GM21576 (cell line): Measurements from ENCODE around the gene MTNR1A.

ENCODE experiments used
- ATAC-seq: cut with Tn5 transposase; IDR thresholded peaks from one replicate; pipeline ENCODE4 v1.9.1; 2021; ENCODE audit warnings: mild to moderate bottlenecking, moderate library complexity; ENCODE audit not compliant: unreplicated experiment

MTNR1A gene

DNA sequence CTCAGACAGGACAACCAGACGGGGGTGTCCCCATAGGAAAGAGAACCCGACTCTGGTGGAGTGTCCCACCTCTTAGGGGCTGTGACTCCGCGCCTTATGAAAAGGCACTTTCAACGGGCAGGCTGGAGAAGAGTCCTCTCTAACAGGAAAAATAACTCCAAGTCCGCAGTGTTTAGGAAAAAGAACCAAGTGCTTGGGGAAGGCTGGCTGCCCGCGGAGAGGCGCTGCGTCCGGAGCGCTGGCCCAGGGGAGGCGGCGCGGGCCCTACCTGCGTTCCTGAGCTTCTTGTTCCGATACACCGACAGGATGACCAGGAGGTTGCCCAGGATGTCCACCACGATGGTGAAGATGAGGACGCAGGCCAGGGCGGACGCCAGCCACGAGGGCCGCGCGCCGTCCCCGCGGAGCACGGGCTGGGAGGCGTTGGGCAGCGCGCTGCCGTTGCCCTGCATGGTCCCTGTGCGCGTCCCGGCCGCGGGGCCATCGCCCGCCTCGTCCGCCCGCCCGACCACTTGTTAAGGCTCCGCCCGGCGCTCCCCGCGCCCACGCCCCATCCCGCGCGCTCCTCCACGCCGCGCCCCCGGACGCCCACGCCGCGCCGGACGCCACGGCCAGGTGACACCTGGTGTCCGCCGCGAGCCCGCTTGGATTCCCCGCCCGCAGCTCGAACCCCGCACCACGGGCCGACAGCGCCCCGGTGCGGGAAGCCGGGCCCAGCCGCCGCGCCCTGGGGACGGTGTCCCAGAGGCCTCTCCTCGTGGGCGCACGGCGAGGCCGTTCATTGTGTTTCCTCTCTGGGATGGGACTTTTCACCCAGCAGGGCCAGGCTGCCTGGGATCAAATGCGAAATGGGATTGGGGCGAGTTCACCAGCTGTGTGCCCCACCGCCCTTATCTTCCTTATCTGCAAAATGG is at the start of gene MTNR1A:
TSS of gene MTNR1A (minus strand) at position 654 of the 914 bp plus-strand sequence. CDS start at position 452, 202 bp downstream.
- ATAC-seq: no peak

DNA sequence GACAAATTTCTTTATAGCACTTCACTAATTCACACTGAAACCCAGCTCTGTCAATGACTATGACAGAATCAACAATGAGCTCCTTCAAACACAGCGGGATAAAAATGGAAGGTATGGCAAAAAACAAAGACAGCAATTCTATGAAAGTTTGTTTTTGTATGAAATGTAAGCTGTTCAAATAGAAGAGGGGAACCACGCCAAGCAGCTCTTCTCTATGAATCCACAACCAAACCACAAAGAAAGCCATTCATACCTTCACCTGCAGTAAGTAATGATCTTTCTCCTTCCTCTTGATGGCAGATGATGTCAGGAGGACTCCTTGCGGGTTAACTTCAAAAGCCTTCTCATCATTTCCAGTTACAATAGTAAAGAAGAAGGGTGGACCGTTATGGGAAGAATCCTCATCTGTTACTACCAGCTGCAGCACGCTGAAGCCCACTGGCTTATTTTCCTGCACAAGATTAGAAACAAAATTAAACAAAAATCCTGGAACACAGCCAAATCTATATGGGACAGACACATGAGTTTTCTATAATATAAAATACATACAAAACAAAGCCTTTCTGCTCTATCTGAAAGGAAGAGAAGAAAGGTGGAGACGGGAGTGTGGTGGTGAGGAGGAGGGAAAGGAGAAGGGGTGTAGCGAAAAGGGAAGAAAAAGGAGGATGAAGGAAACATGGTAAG is 48.9 kb upstream of the MTNR1A start:
- ATAC-seq: no peak

DNA sequence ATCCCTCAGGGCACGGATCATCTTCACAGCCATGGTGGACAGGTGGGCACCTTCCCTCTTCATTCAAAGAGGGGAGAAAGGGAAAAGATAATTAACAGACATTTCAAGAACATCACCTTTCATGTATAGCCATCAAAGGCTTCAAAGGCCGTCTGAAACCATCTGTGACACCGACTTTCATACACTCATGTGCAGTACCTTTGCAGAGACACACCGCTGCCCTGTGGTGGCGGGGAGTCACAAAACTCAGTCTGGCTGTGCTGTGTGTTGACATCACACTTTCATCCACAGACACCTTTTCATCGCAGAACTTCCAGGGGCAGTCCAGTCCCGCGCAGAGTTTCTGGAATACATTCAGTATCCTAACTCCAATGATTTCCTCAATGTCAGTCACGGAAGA is 47.6 kb upstream of the MTNR1A start:
- ATAC-seq: no peak

DNA sequence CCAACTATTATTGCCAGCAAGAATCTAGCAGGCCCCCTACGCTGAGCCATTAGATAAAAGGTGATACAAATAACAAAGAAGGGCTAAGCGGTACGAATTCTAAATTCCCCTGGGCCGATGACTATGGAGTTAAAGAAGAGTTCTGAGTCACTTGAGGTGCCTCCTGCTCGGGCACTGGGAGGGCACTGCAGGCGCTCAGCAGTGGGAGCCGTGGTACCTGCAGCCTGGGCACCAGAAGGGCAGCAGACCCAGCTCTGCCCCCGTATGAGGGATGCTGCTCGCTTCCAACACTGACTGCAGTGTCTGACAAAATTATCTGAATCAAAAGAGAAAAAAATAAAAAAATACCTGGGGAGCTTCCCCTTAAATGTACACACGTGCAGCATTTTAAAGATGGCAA is 44.1 kb upstream of the MTNR1A start:
- no peak for ATAC-seq

DNA sequence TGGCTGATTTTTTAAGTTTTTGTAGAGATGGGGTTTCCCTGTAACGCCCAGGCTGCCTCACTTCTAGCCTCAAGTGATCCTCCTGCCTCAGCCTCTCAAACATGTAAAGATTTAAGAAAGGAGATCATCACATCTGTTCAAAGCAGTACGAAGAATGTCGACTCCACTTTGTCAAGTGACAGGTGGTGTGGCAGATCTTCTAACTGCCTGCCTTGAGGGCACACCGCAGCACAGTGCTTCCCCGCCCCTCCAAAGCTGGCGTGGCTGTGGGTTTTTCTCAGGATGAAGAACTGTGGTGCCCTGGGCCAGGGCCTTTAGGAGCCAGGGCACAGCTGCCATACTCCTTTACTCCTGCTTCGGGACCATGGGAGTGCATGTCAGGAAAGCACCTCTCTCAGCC is 43.3 kb upstream of the MTNR1A start:
- no peak for ATAC-seq

DNA sequence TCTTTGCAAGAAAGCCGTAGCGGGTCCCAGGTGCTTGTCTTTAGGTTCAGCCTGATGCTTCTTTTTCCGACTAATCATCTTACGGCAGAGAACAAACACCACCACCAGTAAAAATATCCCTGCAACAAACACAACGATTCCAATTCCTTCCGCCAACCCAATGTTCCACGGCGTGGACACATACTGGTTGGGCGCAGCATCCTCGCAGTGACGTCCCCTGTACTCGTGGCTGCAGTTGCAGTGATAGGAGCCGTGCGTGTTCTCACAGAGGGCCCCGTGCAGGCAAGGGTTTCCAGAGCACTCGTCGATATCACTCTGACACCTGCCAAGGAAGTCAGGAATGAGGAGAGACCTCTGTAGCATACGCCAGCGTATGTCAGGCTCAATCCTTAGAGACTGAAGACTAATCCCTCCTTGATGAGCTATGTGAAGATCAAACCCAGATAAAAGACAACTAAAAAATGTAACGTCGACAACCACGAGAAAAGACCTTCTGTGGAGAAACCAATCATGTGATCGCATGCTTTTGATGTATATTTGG is 41.6 kb upstream of the MTNR1A start:
- ATAC-seq: no peak

DNA sequence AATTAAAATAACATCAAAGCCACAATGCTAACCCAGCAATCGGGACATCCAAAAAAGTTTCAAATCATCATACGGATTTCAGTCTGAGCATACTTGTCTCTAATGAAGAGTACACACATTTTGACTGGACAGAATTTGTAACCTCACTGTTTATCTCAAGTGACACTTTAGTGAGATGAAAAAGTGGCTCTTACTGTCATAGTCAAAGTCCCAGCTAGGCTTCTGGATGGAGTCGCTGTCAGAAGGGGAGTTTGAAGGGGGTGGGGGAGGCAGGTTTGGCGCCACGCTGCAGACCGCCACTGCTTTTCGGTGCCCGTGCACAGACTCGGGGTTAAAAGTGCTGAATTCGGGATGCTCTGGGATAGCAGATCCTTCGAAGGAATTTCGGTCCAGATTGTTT is 41.0 kb upstream of the MTNR1A start:
- ATAC-seq: no peak

DNA sequence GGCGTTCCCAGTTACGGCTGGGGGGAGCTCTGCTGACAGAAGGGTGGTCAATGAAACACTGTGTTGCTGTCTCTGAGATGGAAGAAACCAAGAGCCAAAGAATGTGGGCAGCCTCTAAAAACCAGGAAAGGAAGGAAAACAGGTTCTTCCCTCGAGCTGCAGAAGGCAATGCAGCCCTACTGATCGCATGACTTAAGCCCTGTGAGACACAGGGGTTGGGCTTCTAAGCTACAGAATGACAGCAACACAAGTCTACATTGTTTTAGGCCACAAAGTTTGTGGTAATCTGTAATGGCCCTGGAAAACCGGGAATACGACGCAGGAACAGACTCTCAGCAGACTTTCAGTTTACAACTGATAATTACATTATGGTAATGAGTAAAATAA is 38.2 kb upstream of the MTNR1A start:
- no peak for ATAC-seq

DNA sequence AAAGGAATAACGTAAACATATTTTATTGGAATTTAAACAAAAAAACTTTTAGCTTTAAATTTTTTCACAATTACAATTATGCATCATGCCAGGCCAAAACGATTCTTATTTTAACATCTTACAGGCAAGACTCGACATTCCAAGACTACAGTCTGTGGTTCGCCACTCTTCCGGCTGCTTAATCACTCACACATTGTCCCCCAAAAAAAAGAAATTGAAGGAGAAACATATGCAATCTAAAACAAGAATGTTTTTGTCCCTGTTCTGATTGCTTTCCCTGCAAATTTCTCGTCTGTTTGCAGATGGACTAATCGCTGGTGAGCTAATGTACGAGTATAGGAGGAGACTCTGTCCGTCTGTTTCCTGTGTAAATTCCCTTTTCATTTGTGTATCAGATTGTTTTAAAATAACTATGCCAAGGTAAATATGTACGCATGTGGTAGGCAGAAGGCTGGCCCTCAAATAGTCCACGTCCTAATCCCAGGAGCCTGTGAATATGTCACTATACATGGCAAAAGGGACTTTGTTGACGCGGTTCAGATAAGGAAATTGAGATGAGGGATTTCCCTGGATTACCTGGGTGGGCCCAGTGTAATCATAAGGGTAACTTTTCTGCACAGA is 37.7 kb upstream of the MTNR1A start:
- ATAC-seq: no peak

DNA sequence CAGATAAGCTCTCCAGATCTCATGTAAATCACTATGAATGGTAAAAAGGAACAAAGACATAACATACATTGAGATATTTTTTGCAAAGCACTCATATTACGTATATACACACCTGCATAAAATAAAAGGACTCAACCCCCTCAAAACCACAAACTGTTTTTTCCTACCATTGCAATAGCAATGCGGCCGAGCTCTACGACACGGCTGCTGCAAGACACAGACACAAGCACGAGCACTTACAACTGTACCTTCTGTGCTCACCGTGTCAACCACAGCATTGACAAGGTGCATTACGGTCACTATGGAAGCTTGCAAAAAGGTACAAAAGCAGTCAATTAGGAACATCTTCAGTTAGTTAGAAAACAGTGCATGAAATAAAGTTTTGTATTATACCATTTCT is 37.1 kb upstream of the MTNR1A start:
- no peak for ATAC-seq

DNA sequence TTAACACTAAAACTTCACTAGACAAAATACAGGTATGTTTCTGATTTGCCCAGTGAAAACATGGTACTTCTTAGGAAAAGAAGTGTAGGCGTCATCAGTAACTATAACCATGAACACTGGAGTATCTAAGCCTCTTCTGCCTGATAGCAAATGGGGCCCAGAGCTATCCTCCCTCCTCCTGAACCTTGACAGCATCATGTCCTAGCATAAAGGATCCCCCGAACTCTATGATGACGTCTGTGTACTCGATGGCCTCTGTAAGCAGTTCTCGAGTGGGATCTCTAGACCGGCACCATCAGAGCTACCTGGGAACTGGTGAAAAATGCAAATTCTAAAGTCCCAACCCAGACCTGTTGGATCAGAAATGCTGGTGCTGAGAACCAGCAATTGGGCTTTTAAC is 36.3 kb upstream of the MTNR1A start:
- no peak for ATAC-seq

DNA sequence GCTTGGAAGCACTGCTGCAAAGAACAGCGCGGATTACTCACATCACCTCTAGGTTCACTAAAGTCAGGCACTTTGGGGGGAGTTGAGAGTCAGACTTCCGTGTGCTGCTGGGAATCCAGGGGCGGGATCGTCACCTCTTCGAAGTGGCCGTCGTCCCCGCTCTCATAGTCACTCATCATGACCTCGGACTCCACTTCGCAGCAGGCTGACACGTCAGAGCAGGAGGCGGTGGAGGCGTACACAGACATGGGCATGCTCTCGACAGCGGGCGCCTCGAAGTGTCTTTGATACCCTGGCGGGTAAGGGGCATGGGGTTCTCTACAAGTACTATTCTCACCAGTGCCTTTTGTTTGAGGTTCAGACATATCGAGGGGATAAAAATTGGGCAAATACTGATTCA is 33.1 kb upstream of the MTNR1A start:
- ATAC-seq: no peak

DNA sequence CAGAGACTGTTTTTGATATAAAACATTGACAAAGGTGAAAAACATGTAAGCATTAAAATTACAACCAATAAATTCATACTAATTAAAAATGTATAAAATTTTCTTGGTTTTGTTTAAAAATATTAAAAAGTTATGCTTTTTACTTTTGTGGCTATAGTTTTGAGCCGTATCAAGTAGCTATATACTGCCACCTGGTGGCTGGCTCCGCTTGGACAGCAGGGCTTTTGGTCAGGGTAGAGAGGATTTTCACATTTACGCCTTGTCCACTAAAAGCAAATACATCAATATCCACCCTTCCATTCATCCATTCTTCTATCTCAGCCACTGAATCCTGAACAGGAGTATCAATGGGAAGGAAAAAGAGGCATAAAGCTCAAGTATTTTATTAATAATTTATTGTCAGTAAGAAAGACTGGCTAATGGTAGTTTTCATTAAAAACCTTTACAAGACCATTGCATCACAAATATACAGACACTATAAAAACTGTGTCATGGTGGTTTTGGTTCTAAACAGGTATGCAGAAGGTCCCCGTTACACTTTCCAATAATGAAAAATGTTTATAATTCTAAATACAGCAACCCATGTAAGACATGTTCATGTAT is 32.1 kb upstream of the MTNR1A start:
- ATAC-seq: no peak

DNA sequence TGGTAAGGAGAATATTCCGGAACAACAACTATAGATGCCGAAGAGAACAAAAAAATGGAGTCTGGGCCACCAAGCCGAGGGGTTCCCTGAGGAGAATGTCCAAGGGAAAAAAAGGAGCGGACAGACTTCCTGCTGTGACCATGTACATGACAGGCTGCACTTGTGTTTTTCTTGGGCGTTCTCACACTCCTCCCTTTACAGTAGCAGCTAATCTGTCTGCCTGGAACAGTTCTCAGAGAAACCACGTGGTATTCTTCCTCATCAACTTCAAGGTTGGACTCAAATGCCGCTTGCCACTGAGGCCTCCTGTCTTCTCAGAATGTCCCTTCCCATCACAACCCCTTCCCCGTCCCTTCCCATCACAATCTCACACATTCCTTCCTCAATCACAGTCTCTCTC is 30.8 kb upstream of the MTNR1A start:
- no peak for ATAC-seq

DNA sequence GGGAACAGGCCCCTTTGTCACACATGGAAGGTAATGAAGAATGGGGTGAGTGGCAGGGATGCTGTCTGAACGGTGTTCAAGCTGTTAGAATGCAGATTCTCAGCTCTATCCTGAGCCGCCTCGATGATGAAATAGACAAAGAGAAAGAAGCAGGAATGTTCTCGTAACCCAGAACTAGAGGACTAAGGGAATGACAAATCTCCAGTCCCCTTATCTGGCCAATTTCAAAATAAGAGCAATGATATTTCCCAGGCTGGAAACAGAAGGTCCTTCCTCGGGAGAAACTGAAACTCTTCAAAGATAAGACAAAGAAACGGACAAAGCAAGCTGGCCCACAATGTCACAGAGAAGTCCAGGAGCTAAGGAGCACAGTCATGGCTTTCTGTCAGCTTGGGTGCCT is 29.5 kb upstream of the MTNR1A start:
- ATAC-seq: no peak

DNA sequence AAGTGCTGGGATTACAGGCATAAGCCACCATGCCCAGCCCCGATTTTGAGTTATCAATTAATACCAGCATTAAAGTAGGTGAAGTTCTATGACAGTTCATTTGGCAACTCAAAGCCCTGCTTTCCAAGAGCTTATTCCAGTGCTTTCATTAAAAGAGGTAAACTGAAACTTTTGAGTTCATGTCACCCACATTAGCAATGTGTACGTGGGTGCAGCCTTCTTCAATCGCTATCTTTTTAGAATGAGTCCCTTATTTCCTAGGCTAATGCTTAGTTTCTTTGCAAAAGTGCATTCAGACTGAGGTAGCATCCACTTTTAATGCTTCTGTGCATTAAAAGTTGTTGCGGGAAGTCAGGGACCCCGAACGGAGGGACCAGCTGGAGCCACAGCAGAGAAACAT is 26.1 kb upstream of the MTNR1A start:
- ATAC-seq: no peak

DNA sequence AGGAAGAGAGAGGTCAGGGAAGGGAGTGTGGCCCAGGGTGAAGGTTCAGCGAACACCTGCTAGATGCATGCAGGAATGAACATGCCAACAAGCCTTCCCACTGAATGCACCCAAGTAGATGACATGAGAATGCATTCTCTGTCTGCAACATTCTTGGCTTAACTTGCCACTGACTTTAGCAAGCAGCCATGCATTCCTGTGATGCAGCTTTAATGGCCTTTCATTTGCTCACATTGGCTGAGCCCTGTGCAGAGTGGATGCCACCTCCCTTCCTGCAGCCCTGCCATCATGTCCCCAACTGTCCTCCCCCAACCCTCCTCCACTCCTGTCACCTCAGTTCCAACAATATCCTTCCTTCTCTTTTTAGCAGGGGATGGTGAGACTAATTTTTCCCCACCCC is 25.3 kb upstream of the MTNR1A start:
- ATAC-seq: no peak

DNA sequence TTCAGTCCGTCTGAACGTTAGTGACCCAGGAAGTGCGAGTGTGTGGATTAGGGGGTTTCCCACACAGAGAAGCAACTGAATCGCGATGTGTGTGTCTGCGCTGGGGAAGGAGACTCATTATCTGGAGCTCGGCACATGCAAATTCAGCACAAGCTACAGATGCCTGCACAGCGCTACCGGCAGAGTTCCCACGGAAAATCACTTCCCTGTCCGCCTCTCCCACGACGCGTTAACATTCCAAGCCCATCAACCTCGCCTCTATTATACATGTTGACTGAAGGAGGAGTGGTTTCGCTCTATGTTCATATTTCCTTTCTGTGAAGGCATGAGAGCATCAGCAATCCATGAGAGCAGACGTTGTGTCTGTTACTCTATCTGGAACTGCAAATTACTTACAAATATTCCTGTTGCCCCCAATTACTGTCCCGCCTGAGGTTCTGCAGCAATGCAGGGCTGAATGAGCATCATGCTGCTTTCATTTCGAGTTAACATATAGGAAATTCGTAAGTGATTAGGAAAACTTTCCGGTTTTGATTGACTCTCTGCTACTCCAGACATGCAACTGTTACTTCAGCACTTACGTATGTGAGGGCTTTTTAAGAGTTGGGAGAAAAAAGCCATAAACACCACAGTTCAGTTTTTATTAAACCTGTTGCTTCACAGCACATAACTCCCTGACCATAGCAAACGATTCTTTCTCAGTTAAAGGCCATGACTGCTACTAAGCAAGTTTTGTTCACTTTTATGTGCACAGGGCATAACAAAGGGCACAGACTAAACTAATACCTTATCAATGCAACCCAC is 15.0 kb upstream of the MTNR1A start:
- no peak for ATAC-seq

DNA sequence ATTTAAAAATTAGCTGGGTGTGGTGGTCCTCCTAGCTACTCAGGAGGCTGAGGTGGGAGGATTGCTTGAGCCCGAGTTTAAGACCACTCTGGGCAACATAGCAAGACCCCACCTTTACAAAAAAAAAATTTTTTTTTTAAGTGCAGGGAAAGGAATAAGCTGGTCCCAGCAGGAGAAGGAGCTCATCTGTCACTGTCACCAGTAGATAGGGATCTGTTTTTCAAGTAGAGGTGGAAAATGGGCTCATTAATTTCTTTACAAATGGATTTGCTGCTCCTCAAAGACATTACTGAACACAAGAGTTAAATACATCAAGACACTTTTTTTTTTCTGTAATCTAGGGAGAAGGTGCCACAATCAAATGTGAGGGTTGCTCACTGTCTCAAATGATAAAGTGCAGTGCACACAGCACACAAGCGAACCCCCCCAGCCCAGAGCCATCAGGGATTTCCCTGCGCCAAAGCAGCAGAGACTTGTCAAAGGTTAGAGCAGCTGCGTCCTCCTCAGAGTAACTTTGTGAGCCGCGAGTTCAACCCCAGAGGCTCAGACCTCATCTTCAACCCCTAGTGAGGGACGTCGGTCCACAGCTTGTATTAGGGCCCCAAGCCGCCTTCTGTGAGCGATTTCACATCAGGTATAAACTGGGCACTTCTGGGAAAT is 14.3 kb upstream of the MTNR1A start:
- ATAC-seq: no peak

DNA sequence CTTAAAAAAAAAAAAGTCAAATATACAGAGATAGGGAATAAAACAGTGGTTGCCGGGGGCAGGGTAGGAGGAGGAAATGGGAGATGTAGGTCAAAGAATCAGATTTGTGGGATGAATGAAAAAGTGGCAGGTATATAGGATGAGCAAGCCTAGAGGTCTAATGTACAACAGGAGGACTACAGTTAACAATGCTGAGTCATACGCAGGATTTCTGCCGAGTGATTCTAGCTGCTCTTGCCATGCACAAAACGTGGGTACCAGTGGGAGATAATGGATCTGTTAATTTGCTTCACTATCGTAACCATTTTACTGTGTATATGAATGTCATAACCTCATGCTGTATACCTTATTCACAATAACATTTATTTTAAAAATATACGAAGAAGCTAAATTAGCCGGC is 10.7 kb upstream of the MTNR1A start:
- no peak for ATAC-seq
